Measurements from ENCODE around the gene SLC29A1.
"Not testable (repeated sequence)": the region's sequence is repeated elsewhere in the genome, so short reads cannot be mapped to it uniquely, and the experiment has no call there.

Gene SLC29A1

GRCh38 chr6:44196351-44196750 lies 27.0 kb upstream of the SLC29A1 start:
- not testable (repeated sequence) for DNase-seq

GRCh38 chr6:44198684-44199083 lies 24.7 kb upstream of the SLC29A1 start:
- no peak for DNase-seq

GRCh38 chr6:44199883-44200282 lies 23.5 kb upstream of the SLC29A1 start:
- DNase-seq: no peak

- no peak for DNase-seq
Observed at GRCh38 chr6:44201200-44201599, 22.2 kb upstream of the SLC29A1 start.

- DNase-seq: peak; percentile 45
Observed at GRCh38 chr6:44201638-44202303, 21.6 kb upstream of the SLC29A1 start.

- DNase-seq: no peak
Observed at GRCh38 chr6:44202332-44202971, 20.9 kb upstream of the SLC29A1 start.

GRCh38 chr6:44202972-44203750 lies 20.2 kb upstream of the SLC29A1 start:
- DNase-seq: no peak

GRCh38 chr6:44203955-44204354 lies 19.4 kb upstream of the SLC29A1 start:
- DNase-seq: no peak

- no peak for DNase-seq
Observed at GRCh38 chr6:44207966-44208365, 15.4 kb upstream of the SLC29A1 start.

- no peak for DNase-seq
Observed at GRCh38 chr6:44211284-44211683, 12.1 kb upstream of the SLC29A1 start.

GRCh38 chr6:44214307-44214706 lies 9.1 kb upstream of the SLC29A1 start:
- no peak for DNase-seq

GRCh38 chr6:44216677-44217331 lies 6.6 kb upstream of the SLC29A1 start, which contains the start of gene MYMX:
Gene MYMX (plus strand): TSS chr6:44216926. CDS start chr6:44217472, 546 bp downstream.
- DNase-seq: no peak

GRCh38 chr6:44217332-44218143 lies 5.9 kb upstream of the SLC29A1 start:
- no peak for DNase-seq

GRCh38 chr6:44219053-44219814 lies 4.2 kb upstream of the SLC29A1 start:
- peak; percentile 94 for DNase-seq

GRCh38 chr6:44219815-44220784 lies 3.3 kb upstream of the SLC29A1 start:
- DNase-seq: no peak

- DNase-seq: no peak
Observed at GRCh38 chr6:44220913-44221290, 2.5 kb upstream of the SLC29A1 start.

GRCh38 chr6:44221291-44221960 lies 2.0 kb upstream of the SLC29A1 start:
- DNase-seq: peak; percentile 71

- DNase-seq: no peak
Observed at GRCh38 chr6:44221961-44222335, 1.4 kb upstream of the SLC29A1 start.

- no peak for DNase-seq
Observed at GRCh38 chr6:44222486-44223318, 693 bp upstream of the SLC29A1 start.

Measured in NCI-H510A treated with DMSO at 0.1 percent for 48 hours (cell line).